ENCODE results near the gene RIPOR2.
"Not testable (repeated sequence)": the region's sequence is repeated elsewhere in the genome, so short reads cannot be mapped to it uniquely, and the experiment has no call there.

Gene RIPOR2

DNA sequence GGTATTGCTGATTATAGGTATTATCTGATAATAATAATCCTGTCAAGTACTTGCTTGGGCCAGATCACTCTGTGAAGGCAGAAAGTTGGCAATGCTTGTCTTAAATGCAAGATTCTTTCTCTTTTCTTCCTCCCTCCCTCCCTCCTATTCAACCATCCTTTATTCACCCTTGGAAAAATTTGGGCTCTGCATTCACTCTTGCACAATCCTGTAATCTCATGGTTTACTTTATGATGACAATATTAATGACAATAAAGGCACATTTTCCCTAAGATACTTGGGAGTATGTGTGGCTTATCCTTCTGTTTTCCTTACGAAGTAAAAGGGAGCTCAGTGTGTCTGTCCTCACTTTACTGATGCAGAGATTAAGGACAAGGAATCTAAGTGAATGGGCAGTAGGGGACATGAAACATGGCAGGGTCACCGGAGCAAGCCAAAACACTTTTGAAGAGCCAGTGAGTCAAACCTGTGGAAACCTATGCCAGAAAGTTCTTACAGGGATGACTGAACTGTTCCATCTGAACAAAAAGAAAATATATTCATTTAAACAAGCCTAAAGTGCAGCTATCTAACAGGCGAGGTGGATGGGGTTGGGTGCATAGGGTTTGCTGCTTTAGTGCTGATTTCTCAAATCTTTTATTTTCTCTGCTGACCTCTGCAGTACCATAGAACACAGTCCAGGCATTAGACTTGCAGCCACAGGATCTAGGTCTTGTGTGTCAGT lies 14.6 kb upstream of the RIPOR2 start:
- DNase-seq = no peak

DNA sequence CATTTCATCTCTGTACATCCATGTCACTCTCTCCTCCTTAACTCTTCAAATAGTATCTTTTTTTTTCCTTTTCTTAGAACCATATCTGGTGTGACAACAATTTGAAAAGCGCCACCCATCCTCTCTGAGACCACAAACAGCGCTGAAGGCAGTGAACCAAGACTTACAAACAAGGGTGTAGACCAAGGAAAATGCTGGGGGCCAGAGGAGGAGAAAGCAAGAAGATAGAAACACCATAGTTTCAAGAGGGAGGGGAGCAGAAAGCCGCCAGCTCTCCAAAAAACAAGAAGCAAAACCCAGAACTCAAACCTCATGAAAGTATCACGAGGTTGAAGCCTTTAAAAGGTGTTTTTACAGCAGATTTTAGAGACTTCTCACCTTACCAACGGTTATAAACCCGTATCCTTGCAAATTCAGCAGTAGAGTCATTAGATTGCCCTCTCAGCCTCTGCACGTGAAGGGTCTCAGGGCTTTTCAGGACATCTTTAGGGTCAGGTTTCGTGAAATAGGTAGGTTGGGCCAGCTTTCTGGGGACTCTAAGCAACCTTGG lies 13.3 kb upstream of the RIPOR2 start:
- no peak for DNase-seq

GRCh38 chr6:24948261-24948660 lies 12.5 kb upstream of the RIPOR2 start:
- not testable (repeated sequence) for DNase-seq

DNA sequence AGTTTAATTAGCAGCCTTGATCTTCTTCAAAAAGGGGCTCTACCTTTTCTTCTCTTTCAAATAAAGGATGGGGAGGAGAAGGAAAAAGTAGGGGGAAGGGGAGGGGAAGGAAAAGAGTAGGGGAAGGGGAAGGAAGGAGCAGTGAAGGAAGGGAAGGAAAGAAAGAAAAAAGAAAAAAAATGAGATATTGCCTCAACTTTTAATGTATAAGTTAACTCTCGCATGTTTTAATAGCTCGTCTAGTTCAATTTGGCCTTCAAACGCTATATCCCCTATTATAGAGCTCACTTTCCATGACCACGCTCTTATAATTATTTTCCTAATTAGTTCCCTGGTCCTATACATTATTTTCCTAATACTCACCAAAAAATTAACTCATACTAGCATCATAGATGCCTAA lies 11.9 kb upstream of the RIPOR2 start:
- no peak for DNase-seq

GRCh38 chr6:24945054-24945453 lies 9.3 kb upstream of the RIPOR2 start:
- no peak for DNase-seq

DNA sequence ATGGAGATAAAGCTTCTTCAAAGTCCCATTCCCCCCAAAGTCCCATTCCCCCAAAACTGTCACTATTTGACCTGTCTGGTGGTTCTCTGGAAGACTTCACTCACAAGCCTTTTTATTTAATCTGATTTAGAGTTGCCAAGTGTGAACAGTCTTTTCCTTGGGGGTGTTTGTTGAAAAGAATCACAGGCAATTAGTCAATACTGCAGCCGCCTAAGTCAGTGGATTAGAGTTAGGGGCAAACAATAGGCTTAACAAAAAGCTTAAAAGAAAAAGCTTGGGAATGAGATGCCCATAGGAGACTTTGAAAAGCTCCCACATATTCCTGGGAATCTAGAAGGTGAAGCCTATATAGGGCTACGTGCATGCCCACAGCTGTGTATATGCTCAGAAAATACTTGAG lies 8.0 kb upstream of the RIPOR2 start:
- no peak for DNase-seq

DNA sequence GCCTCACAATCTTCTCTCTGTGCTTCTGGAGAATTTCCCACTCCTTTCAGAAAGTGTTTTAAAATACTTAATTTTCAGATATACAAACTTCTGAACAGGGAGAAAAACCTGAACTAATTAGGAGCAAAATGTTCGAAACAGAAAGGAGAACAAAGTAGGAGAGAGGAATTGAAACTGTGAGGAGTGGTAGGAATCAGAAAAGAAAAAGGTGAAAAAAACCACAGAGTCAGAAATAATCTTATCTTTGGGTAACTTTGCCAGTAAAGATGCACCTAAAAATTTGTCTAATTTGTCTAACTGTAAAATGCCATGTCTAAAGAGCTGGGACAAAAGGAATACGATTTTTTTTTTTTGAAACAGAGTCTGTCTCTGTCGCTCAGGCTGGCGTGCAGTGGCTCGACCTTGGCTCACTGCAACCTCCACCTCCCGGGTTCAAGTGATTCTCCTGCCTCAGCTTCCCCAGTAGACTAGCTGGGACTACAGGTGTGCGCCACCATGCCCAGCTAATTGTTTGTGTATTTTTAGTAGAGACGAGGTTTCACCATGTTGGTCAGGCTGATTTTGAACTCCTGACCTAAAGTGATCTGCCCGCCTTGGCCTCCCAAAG lies 4.7 kb upstream of the RIPOR2 start:
- no peak for DNase-seq

DNA sequence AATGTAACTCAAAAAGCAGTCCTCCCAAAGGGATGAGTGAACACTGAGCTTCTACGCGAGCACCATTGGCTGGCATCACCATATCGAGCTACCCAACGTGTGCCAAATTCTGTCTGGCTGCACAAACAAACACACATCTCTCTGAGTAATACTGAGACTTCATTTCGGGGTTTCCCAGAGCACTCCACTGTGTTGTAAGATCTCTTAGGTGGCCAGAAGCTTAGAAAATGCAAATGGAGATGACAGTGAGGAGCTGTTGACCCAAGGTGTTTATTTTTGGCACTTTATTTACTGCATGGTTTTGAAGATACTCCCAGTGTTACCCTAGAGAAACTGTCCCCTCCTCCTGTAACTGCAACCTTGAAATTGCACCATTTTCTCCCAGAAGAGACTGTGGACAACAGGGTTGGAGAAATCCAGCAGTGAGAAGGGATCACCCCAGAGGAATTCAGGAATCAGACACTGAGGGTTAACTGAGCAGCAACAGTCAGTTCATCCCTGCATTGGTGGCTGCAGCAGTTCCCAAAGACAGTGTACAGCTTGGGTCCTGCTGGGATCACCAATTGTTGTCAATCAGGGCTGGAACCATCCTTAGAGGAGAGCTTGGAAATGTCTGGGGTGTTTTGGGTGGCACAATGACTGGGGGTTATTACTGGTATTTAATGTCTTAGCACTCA lies 1.0 kb upstream of the RIPOR2 start:
- peak; percentile 63 for DNase-seq

GRCh38 chr6:24933868-24934401 lies 1.8 kb downstream of the RIPOR2 start:
- DNase-seq = no peak

GRCh38 chr6:24933266-24933665 lies 2.5 kb downstream of the RIPOR2 start:
- no peak for DNase-seq

DNA sequence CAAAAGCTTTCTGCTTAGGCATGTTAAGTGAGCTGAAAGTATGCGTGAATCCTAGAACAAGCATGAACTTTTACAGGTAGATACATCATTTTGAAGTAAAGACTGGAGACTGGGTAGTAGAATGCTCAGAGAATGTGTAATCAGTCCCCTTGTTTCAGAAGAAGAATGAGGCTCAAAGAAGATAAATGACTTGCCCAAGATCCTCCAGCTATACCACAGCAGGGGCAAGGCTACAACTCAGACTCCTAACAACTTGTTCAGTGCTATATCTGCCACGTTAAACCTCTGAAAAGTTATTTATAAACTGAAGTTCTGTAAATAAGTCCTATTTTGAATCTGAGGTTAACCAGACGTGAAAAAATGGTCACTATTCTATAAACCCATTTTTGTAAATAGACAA lies 2.9 kb downstream of the RIPOR2 start:
- no peak for DNase-seq

DNA sequence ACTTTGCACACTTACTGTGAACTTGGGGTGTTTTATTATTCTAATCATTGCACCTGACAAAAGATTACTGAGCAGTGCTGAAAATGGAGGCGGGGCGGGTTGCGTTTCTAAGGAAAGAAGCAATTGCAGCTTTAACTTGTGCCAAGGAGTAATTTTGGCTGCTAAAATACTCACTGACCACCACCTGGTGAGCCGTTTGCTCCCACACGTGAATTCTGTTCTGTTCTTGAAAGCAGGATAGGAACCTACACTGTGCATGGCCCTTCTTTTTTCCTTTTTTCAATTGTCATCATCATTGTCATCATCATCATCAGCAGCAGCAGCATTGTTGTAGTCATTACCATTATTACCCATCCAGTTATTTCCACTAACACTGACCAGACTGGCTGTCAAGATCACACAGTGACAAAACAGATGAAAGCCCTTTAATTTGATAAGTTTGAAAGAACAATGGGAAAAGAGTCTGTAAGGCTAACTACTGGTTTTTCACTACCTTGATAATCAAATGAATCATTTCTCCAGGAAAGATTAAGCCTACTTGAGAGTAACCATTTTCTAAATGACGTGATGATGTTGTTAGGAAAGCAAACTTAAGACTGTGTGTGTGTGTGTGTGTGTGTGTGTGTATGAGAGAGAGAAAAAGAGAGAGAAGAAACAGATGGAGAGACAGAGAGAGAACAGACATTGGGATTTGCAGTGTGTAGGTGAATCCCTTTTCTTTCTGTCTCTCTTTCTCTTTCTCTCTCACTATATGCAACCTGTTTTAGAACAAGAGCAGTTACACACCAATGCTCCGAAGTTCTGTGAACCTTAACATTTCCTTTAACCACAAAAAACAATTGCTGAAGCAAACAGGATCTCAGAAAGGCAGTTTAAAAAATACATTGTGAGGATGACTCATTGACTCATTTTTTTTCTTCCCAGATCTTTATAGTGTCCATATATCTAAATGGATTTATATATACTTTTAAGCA lies 3.8 kb downstream of the RIPOR2 start:
- DNase-seq = no peak

- no peak for DNase-seq
These were observed 4.5 kb downstream of the RIPOR2 start for GRCh38 chr6:24931296-24931695.

- no peak for DNase-seq
These were observed 5.3 kb downstream of the RIPOR2 start for GRCh38 chr6:24930431-24930871.

GRCh38 chr6:24929242-24929641 lies 6.5 kb downstream of the RIPOR2 start:
- no peak for DNase-seq

DNA sequence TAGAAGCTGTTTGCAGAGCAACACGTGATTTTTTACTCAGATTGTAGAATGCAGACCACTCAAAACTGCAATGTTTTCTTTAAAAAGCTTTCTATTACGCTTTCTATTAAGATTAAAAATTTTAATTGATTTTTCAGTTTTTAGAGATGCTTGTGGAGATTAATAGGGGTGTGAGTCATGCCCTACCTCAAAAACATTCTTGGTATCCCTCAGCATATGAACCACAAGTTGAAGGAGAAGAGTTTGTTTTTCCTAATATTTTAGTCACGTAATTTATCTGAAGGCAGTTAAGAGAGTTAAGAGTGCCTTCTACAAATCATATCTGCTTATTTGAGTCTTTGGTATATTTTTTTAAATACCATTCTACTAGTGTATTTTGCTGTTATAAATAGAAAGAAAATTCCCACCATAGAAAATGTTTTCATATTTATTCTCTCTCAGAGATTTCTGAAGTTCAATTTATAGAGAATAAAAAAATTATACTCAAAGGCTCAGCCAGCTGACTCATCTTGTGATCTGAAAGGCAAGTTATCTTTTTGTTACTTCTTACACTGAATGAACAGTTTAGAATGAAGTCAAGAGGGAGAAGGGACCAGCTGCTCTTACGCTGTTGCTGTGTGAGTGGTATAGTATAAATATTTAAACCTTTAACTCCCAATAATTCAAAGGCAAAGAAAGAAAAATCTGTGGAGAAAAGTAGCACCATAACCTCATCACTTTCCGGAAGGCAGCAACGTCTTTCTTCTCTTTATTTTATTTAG lies 7.6 kb downstream of the RIPOR2 start:
- no peak for DNase-seq

GRCh38 chr6:24927277-24927955 lies 8.3 kb downstream of the RIPOR2 start:
- peak; percentile 64 for DNase-seq

DNA sequence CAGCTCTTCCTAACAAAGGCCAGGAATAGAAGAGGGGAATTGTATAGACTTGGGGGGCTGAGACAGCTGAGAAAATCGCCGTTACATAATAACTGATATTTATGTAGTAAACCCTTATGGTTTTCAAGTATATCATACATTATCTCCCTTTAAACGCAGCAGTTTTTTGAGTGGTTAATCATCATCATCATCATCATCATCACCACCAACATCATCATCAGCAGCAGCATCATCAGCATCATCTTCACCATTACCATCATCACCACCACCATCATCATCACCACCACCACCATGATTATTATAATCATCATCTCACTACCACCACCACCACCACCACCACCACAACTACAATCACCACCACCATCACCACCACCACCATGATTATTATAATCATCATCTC lies 9.1 kb downstream of the RIPOR2 start:
- not testable (repeated sequence) for DNase-seq

- DNase-seq = no peak
These were observed 9.6 kb downstream of the RIPOR2 start for GRCh38 chr6:24926192-24926591.

- DNase-seq = no peak
These were observed 10.1 kb downstream of the RIPOR2 start for GRCh38 chr6:24925661-24926060.

All from activated CD4-positive, alpha-beta T cell treated with anti-CD3 and anti-CD28 coated beads for 48 hours (primary cell).